OCI-LY7 (cell line): ENCODE data around the gene CYTIP.

ENCODE experiments used
- CTCF ChIP-seq: fragments of 200-600 bp; sonication (generic); conservative IDR thresholded peaks from 2 replicates; pipeline ENCODE4 v1.5.1; 2014; ENCODE audit warnings: mild to moderate bottlenecking, antibody characterized with exemption, low read length, moderate library complexity, mixed read lengths
- EZH2phosphoT487 ChIP-seq: fragments of 200-600 bp; sonication (generic); IDR thresholded peaks from 2 replicates; pipeline ENCODE4 v1.6.1; 2018; ENCODE audit warnings: low read depth, borderline replicate concordance, mild to moderate bottlenecking, mixed run types, antibody characterized with exemption, low read length, moderate library complexity, mixed read lengths

GRCh38 chr2:157393348-157393747 is 50.5 kb downstream of the CYTIP start:
- no peak for TF ChIP-seq CTCF
- TF ChIP-seq EZH2phosphoT487, result no peak
